Activated T-cell treated with anti-CD3 and anti-CD28 coated beads, Interleukin-2, amount 50 U/mL, for 1 hour (primary cell): ENCODE data around the gene NAV3.
"Not testable (repeated sequence)": the region's sequence is repeated elsewhere in the genome, so short reads cannot be mapped to it uniquely, and the experiment has no call there.

Source experiments
- DNase-seq: peaks from one replicate; pipeline ENCODE4 v3.0.0-alpha.2; 2020

NAV3 gene

DNA sequence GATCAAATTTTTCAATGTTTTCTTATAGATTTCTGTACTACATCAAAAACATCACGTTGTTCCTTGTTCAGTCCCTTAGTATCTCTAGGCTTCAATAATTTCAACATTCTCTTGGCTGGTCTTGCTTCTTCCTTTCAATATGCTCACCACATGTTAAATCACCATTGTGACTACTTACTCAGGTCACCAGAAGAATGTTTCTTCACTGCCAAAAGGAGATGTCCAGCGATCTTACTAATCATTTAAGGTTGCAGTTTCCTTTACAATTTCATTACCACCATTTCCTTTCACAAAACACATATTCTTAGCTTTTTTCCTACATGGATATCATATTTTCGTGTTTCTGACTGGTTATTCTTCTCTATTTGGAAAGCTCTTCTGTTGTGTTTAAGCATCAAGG is 363.8 kb downstream of the NAV3 start:
- no peak for DNase-seq

DNA sequence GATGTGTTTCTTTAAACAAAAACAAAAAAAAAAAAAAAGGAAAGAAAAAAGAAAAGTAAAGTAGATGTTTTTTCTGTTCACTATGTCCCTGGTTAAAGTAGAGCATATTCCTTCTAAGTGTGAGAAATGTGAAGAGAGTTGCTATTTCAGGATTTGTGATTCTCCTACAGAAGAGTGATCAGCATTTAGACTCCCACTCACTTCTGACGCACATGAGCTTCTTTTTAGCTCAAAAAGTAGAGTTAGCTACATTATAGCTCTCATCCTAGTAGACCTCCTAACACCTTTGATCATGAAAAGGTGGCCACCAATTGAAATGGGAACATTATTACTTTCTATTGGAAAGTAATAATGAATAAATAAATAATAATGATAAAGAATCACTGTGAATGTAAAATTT is 368.2 kb downstream of the NAV3 start:
- no peak for DNase-seq

DNA sequence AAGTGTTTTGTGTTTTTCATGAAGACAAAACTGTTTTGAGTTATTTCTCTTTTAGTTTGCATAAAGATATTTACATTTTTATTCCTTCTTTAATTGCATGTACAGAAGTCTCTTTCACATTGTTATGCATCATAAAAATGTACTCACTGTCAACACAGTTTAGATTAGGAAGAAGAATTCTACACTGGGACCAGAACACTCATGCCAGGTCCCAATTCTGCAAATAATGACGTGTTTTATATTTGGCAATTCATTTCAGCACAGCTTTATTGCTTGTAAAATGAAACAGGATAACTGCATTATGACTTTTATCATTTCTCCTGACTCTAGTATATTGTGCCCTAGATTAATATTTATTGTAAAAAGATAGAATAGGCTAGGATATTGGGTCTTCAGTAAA is 369.2 kb downstream of the NAV3 start:
- DNase-seq, result no peak

DNA sequence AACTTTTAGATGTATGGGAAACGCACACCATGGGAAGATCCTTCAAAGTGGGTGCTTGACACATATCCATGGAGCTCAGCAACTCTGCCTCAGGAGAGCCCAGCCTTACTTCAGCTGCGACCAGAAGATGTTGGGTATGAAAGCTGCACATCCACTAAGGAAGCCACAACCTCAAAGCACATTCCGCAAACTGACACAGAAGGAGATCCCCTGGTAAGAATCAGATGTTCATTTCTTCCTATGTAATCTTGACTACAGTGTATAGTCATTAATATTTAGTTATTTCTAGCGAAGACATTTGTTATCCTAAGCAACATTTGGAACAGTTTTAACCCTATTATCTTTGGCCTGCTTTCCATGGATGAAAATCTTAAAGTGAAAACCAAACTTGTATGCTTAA is 374.2 kb downstream of the NAV3 start:
- no peak for DNase-seq

DNA sequence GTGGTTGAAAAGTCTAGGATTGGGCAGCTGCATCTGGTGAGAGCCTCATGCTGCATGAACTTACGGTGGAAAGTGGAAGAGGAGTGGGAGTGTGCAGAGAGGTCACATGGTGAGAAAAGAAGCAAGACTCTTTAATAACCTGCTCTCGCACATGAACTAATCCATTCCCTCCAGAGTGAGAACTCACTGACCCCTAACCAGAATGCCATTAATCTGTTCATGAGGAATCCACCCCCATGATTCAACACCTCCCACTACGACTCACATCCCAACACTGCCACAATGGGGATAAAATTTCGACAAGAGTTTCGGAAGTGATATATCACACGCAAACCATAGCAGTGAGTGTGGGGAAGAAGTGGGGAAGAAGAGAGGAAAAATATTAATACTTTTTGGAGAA is 377.4 kb downstream of the NAV3 start:
- DNase-seq, result no peak

DNA sequence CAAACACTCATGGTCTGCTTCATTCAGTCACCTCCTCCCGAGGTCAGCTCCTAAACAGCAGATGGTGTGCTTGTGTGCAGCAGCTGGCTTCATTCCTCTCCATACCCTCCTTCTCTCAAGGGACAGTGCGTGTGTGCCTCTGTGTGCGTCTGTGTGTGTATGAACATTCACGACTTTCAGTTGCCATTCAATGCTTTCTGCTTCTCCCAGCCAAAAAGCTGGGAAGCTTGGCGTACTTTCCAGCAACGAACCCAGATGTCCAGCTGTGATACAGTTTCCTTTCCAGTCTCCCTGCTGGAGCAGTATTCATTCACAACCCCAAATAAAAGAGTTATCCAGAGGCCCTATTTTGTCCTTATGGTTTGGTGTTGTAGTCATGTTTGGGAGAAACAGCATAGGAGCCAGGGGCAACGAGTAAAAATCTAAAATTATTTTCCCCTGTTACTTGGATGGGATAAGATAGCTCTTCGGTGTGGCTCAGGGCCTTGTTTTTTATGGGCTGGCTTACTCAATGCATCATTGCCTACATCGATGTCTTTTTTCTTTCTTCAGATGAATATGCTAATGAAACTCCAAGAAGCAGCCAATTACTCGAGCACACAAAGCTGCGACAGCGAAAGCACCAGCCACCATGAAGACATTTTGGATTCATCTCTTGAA is 379.3 kb downstream of the NAV3 start:
- DNase-seq, result no peak

DNA sequence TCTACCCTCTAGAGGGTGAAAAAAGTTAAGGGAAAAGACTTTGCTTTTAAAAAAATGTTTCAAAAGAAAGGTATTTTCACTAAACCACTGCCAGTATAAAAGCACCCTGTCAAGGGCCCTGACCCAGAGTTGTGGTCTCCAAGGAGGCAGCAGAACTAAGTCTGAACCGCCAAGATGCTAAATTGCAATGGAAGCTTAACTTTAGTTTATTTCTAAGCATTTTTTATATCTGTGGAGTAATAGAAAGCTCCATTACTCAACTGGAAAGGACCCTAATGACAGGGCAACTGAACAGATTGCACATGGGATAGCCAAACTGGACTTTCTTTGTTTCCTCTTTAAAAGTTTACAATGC is 379.8 kb downstream of the NAV3 start:
- DNase-seq, result no peak

DNA sequence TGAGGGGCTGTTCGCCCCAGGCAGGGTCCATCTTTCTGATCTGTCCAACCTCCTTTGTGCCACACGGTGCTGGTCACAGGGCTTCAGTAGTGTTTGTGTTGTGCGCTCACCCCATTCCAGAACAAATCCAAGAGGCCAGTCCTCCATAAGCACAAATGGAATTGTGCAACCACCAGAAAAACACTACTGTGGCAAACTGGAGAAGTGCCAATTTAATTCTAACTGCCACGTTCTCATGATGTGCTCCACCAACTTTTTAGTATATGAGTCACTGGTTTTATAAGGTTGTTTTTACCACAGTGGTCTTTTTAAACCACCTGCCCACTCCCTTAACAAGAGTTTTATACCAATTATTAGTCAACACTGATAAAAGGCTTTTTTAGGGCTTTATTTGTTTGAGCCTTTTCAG is 380.2 kb downstream of the NAV3 start:
- no peak for DNase-seq

DNA sequence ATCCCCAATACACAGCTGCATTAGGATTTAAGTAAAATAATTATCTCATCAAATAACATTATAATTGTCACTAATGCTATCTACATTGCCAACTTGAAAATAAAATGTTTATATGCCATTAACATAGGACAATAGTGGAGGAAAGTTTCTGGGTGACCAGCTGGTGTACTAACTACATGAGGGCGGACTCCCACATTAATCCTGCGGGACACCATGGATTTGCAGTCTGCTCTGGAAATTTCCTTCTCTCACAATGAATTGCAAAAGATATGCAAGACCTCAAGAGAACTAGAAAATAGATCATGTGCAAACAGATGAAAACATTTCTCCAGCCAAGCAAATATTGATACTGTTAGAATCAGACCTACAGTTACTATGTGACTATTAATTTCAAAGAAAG is 390.1 kb downstream of the NAV3 start:
- no peak for DNase-seq

DNA sequence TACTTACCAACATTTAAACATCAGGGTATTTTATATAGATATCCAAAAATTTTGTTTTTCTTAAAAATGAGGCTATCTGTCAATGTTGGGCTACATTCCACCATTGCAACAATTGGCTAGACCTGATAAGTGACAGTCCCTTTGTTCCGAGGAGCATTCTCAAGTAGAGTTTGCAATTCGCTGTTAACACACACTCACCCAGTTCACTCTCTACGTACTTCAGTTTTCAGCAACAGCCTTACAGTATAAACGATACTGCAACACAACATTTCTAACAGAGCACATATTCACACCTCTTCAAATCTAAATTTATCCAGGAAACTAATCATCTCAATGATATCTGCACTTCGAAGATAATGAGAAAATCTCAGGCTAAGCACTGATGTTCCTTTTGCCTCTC is 393.5 kb downstream of the NAV3 start:
- no peak for DNase-seq

DNA sequence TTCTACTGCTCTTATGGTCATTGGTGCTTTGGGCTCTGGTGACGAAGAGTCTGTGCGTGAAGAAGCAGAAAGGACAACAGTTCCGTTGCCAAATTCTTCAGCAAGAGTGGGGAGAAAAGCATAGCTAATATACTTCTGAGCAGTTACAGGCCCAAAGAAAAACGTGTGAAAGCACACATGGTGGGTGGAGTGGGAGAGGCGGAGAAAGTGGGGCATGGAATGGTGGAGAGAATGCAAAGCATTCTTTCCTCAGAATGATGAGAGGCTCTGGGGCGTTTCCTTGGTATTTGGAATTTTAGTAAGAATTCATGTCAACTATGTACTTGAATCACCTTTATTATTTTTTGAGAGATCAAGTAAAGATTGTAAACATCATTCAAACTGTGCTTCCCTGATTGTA is 396.1 kb downstream of the NAV3 start:
- no peak for DNase-seq

DNA sequence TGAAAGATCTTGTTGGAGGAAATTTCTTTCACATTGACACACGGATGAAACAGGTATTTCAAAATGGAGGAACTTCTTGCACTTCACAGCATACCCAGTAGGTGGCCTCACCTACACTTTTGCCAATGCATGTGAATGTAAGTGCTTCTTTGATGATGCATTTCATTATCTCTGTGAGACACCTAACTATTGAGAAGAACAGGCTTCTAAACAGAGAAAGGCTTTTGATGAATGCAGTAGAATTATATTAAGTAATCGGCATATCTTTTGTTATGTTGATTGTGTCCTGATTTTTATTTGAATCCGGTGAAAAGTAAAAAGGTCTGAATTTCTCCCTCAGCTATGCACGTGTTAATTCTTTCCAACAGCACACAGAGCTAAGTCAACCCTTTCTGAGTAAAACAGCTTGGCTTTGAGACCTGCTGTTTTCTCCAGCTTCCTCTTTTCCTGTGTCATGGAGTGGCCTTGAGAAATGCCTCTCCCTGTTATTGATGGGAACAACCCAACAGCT is 399.0 kb downstream of the NAV3 start:
- DNase-seq, result no peak

DNA sequence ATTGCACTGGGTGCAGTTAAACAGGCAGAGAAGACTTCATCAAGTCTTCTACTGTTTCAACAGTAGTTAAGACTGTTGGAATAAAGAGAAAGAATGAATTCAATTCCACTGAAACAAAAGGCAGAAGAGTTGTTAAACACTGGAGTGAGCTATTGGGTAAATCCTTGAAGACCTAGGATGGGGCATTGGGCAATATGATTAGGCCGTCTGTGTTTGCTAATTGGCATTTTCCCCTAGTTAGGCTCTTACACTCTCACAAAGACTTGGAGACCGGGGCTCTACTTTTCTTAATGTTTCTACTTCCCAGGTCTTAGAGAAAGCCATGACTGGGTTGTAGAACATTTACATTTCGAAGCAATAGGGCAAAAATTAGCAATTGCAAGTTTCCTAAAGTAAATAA is 402.1 kb downstream of the NAV3 start:
- no peak for DNase-seq

DNA sequence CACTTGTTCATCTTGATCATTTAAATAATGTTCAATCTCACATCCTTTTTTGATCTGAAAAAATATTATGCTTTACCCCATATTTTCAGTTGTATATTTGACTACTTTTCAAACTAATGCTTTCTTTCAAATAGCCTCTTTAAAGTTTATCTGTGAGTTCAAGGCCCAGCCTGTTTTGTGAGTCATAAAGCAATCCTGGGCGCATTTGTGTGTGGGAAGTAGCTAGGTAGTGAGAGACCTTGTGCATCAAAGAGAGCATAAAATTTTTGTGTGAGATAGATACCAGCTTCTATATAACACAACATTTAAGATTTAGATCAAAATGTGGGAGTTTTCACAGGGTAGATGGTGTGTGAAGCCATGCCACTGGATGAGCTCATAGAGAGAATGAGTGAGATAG is 405.6 kb downstream of the NAV3 start:
- DNase-seq, result no peak

DNA sequence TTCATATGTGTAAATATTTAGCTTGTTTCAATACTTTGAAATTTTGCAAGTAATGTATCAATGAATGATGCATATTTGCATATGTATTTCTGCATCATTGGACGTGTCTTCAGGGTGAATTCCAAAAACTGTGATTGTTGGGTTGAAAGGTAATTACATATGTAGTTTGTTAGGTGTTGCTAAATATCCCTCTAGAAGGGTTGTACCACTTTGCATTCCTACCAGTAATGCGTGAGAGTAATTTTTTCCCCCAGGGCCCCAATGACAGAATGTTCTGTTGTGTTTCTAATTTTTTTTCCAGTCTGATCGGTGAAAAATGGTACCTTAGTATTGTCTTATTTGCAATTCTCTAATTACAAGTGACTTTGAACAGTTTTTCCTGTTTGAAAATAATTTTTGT is 408.9 kb downstream of the NAV3 start:
- no peak for DNase-seq

DNA sequence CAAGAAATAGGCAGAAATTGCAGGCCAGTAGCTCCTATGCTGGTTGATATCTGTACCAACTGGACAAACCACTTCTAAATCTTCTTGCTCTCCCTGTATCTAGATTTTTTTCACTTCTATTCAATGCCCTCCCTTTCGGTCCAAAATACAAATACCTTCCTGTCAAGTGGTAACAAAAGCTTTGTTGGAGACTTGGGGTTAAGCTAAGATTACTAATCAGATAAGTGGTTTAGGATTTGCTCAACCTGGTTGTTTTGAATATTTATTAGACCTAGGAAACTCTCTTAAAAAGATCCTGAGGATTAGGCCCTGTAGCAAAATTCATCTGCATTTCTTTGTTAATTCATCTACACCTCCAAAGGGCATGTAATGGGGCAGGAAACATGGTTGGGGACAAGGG is 410.1 kb downstream of the NAV3 start:
- DNase-seq, result no peak

DNA sequence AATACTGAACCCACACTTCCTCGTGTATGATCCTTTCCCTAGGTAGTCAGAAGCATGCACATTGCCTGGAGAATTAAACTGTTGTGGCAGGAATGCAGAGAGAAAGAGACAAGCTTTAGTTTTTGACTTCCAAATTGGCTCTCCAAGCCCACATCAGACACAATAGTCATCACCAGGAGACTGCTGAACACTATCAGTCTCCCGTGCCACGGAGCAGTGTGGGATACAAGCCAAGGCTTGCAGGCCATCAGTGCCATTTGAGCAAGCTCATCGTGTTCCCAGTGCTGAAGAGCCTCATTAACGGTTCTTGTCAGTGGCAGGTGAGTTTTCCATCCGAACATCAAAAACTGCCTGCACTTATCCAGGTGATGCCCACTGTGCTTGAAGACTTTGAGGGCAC is 410.8 kb downstream of the NAV3 start:
- DNase-seq, result no peak

DNA sequence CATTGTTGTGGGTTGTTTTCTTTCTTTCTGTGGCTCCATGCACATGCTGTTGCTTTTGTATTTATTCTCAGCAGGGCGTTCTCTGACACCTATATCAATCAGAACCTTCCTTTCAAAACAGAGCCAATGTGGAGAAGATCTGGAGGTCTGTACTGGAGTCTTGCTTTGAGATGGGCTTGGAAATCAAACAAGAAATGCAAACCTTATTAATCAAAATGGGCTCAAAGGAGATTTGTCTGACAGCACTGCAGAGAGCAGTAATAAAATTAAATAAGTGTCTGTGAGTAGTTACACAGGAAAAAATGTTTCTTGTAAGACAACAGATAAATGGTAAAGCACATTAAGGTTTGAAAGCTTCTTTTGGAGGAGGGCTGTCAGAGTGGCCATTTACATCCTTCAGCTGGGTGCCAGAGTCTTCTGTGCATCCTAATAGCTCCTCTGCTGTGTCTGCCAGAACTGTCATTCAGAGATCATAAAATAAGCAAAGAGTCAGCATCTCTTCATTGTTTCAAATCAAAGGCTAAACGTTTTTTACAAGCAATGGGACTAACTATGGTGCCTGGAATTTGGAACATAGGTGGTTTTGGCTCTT is 414.3 kb downstream of the NAV3 start:
- no peak for DNase-seq

DNA sequence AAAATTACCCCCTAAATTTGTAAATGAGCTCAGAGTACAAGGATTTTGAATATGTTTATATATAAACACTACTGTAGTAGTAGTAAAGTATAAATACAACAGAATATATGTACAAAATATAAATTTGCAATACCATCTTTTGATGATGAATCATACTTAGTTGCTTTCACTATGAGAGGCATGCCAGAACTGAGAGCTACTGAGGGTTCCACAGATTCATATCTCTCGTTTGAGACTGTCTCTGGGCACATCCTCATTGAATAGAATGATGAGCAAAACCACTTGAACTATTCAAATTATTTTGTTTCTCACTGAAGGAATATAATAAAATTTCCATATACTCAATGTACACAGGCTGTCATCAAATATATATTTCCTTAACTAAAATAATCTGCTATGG is 417.6 kb downstream of the NAV3 start:
- DNase-seq, result no peak

DNA sequence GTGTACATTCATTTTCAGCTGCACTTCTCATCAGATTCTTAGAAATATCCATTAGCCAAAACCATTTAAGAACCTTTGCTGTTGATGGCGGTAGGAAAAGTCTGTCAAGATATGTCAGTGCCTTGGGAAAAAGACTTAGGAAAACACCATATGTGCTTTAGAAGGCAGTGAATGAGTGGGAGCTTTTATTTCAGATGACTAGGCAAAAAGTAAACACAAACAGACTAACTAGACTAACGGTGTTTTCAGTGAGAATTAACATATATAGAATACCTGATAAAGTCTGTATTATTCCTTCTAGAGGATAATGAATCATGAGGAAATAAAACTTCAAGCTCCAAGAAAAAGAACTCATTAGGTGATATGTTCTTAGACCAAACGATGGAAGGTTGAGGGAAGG is 418.9 kb downstream of the NAV3 start:
- no peak for DNase-seq

DNA sequence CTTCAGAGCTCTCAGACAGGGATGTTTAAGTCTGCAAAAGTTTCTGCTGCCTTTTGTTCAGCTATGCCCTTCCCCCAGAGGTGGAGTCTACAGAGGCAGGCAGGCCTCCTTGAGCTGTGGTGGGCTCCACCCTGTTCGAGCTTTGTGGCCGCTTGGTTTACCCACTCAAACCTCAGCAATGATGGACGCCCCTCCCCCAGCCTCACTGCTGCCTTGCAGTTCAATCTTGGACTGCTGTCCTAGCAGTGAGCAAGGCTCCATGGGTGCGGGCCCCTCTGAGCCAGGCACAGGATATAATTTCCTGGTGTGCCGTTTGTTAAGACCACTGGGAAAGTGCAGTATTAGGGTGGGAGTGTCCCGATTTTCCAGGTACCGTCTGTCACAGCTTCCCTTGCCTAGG is 427.0 kb downstream of the NAV3 start:
- not testable (repeated sequence) for DNase-seq

DNA sequence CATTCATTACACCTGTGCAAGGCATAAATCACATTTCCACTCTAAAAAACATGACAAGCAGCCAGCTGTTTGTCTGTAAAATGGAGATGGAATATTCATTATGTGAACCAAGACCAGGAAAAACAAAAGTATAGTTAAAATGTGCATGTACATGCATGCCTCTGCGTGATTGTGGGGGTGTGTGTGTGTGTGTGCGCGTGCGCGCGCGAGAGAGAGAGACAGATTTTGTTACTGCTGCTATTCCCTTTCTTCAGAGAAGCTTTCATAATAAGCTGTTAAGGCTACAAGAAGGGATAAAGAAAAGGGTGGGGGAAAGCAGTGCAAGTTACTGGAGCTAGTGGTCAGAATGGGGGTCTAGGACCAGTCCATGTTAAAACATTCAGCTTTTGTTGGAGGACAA is 430.3 kb downstream of the NAV3 start:
- DNase-seq, result no peak

DNA sequence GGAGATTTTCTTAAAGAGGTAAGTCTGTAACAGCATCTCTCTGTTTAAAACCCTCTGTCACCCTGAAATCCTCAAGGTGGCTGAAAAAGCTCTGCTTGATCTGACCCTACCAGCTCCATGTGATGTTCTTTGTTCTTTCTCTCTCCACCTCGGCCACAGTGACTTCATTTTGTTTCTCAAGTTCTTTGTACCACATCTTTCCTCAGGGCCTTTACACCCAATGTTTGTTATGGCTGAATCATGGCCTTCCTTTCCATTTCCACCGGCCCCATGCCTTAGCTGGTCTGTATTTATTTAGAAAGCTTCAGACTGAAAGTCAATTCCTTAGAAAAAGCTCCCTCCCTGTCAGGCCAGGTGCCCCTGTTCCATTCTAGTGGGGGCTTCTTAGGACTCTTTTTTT is 431.2 kb downstream of the NAV3 start:
- no peak for DNase-seq
